COLO829 (cell line): ENCODE data around the gene METRN.
"Not testable (repeated sequence)": the region's sequence is repeated elsewhere in the genome, so short reads cannot be mapped to it uniquely, and the experiment has no call there.

Experiments used
- DNase-seq: peaks from one replicate; pipeline ENCODE4 v3.0.0; 2012; ENCODE audit warnings: low spot score

The METRN gene

DNA sequence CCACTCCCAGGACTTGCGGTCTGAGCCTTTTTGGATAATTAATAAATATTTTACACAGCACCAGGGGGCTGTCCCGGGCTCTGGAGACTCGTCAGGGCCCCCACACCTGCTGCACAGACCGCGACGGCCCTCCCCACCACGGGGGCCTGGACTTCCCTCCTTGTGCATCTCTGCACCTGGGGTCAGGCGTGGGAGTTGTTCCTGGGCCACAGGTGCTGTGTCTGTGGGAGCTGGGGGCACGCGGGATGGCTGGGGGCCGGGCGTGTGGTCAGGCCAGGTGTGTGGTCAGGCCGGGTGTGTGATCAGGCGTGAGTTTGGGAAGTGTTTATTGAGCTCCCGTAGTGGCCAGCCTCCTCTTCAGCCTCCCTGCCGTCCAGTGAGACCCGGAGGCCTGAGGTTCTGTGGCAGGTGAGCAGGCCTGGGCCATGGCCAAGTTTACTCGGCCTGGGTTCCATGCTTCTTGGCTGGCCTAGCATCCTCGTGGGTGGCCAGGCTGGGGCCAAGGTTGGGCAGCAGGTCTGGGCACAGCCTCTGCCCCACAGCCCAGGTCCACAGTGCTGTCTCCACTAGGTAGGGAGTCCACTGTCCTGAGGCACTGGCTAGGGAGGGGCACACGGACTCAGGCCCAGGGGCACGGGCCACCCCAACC lies 36.6 kb upstream of the METRN start:
- DNase-seq, result no peak

DNA sequence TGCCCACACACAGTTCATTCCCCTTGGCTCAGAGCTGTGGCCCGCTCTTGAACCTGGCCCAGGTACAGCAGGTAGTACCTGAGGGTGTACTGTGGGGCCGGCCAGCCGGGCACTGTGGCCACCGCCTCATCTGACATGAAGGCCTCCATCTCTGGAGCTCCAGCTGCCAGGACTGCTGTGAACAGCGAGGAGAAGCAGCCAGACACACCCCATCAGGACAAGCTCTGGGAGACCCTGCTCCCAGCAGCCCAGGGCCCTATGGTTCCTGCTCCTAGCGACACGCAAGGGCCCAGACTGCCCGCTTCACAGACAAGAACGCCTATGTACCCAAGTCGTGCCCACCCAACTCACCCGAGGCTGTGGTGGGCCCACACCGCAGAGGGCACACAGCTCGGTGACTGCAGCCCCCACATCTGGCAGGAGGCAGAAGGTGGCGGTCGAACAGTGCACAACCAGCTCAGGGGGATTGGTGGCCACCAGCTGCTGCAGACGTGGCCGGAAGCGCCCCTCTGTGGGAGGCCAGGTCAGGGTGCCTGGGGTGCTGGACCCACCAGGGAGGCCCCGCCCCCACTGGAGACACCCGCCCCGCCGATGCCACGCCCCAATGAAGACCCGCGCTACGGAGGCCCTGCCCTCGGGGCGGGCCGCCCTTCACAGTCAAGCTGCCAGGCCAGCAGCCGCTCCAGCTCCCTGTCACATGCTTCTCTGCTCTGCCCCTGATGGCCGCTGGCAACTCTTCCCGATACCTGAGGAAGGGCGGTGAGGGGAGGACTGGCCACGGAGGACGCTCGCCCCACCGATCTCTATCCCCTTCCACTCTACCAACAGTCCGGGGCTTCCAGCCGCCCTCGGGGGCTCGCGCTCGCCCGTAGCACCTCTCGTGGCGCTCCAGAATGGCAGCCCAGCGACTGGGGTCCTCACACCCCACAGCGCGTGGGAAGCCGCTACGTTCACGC lies 35.8 kb upstream of the METRN start:
- DNase-seq, result peak; percentile 45

DNA sequence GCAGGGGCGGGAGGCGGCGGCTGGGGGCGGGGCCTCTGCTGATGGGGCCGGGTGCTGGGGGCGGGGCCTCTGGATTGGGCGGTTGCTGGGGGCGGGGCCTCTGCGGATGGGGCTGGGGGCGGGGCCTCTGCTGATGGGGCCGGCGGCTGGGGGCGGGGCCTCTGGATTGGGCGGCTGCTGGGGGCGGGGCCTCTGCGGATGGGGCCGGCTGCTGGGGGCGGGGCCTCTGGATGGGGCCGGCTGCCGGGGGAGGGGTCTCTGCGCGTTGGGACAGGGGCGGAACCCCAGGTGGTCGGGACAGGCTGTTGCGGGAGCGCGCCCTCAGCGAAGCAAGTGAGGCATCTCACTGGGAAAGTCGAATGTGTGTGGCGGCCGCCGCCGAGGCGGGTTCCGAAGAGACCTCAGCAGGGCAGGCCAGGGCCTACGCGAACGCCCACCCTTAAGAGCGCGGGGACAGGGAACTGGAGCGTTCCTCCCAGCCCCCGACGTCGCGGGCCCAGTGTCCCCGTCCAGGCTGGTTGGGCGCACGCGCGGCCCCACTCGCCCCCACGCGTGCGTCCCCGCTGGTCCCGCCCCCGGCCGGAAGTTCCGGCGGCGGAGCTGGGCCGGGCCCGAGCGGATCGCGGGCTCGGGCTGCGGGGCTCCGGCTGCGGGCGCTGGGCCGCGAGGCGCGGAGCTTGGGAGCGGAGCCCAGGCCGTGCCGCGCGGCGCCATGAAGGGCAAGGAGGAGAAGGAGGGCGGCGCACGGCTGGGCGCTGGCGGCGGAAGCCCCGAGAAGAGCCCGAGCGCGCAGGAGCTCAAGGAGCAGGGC lies 34.9 kb upstream of the METRN start, which contains the start of gene STUB1:
STUB1 (plus strand) TSS at position 597 of the 811 bp plus-strand sequence; CDS start at position 713, 116 bp downstream.
- DNase-seq, result peak; percentile 67

DNA sequence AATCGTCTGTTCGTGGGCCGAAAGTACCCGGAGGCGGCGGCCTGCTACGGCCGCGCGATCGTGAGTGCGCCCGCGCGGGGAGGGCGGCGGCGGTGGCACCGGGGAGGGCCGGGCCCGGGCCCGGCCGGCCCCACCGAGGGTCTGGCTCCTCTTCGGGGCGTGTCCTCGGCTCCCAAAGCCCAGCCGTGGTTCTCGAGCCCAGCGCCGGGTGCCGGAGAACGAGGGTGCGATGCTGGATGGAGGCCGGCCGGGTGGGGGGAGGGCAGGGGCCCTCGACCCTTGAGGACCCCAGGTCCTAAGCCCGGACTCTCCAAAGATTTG lies 34.3 kb upstream of the METRN start:
- DNase-seq, result no peak

DNA sequence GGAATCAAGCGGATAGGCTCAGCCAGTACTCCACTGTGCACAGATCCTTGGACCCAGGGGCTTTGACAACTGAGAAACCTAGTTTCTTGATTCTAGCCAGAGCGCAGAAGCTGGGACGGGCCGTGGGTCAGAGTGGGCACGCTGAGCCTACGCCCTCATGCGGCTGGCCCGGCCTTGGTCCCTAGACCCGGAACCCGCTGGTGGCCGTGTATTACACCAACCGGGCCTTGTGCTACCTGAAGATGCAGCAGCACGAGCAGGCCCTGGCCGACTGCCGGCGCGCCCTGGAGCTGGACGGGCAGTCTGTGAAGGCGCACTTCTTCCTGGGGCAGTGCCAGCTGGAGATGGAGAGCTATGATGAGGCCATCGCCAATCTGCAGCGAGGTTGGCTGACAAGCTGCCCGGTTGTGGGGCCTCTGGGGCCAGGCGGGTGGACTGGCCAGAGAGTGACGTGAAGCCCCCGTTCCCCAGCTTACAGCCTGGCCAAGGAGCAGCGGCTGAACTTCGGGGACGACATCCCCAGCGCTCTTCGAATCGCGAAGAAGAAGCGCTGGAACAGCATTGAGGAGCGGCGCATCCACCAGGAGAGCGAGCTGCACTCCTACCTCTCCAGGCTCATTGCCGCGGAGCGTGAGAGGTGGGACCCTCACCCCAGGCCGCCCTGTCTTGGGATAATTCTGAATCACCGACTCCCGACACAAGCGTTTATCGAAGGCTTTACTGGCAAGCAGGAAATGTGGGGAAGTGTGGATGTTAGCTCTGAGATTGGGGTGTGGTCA lies 33.8 kb upstream of the METRN start:
- DNase-seq, result no peak

DNA sequence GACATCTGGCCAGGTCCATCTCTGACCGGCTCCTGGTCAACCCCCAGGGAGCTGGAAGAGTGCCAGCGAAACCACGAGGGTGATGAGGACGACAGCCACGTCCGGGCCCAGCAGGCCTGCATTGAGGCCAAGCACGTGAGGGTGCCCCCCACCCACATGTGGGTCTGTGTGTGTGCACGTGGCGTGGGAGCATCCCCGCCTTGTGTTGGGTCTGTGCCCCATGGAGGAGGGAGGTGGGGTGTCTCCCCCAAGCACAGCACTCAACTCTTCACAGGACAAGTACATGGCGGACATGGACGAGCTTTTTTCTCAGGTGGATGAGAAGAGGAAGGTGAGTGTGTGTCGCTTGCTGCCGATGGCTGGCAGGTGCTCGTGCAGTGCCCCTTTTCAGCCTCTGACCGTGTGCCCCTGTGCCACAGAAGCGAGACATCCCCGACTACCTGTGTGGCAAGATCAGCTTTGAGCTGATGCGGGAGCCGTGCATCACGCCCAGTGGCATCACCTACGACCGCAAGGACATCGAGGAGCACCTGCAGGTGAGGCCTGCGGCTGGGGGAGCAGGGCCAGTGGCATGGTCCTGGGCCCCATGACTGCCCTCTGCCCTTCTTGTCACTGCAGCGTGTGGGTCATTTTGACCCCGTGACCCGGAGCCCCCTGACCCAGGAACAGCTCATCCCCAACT lies 33.0 kb upstream of the METRN start:
- no peak for DNase-seq

DNA sequence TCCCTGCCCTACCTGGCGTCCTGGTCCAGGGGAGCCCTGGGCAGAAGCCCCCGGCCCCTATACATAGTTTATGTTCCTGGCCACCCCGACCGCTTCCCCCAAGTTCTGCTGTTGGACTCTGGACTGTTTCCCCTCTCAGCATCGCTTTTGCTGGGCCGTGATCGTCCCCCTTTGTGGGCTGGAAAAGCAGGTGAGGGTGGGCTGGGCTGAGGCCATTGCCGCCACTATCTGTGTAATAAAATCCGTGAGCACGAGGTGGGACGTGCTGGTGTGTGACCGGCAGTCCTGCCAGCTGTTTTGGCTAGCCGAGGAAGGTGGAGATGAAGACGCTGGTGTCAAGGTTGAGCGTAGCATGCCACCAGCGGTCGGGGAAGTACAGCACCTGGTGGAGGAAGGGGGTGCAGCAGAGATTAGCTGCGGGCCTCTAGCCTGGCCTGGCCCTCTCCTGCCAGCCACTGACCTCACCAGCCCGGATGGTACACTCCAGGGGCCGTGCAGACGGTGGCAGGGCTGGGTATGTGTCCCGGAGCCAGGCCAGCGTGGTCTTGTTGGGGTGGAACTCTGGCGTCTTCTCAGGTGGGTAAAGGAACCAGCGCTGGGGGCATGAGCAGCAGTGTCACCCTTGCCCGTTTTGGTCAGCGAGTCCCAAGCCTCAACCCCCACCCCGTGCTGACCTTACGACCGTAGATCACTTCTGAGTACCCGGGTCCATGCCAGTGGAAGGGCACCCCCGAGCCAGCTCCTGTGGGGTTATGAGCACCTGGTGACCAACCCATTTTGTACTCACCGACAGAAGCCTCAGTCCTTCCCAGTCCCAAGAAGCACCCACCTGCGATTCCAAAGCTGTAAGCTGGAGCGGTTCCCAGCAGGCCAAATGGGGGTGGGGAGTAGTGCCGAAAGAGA lies 32.2 kb upstream of the METRN start:
- DNase-seq, result no peak

DNA sequence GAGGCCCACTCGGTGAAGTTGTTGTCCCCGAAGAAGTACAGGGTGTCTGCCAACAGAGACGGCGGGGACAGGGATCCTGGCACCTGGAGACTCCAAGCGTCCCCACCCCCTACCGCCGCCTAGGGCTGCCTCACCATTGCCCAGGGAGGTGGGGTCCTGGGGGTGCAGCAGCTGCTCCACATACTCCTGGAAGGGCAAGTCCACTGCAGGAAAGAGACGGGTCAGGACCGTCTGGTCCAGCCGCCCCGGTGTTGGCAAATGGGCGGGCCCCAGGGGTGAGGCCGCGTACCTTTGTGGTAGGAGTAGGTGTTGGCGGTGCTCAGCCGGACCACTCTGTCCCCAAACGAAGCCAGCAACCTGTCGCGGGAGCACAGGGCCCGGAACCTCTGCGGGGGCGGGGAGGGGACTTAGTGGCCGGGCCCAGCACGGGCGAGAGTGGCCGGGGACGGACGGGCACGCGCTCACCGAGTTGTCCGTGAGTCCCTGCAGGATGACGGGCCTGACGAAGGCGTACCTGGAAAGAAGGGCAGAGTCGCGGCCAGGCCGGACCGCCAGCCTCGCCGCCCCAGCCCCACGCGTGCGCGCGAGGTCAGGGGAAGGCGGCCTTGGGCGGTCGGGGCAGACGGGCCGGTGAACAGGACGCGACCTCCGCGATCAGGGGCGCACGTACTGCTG lies 31.4 kb upstream of the METRN start:
- no peak for DNase-seq

DNA sequence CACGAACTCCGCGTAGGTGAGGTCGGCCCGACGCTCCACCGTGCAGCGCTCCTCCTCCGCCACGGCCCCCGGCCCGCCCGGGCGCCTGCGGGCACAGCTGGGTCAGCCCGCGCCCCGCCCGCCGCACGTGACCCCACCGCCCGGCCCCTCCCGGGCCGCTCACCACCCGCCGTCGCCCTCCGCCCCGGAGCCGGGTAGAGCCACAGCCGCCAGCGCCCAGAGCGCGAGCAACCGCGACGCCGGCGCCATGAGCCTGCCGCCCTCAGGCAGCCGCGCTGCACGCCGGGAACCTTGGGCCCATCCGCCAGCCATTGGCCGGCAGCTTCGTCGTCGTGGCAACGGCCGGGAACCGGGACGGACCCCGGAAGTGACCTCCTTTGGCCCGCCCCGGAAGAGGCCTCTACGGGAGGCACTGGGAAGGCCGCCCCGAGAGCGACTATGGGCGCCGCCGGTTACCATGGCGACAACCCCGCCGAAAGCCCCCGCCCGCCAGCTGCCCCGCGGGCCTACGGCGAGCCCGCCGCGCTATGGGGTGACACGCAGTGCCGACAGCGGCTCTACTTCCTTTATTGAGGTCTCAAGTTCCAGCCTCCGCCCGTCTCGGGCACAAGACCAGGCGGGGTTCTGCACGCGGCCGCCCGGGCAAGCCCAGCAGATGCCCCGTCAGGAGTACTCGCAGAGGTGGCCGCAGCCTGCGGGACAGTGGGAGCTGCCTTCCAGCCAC lies 30.7 kb upstream of the METRN start, which contains the start of gene JMJD8:
JMJD8 (minus strand) TSS at position 264 of the 724 bp plus-strand sequence; CDS start at position 249, 15 bp downstream.
- DNase-seq, result peak; percentile 94

DNA sequence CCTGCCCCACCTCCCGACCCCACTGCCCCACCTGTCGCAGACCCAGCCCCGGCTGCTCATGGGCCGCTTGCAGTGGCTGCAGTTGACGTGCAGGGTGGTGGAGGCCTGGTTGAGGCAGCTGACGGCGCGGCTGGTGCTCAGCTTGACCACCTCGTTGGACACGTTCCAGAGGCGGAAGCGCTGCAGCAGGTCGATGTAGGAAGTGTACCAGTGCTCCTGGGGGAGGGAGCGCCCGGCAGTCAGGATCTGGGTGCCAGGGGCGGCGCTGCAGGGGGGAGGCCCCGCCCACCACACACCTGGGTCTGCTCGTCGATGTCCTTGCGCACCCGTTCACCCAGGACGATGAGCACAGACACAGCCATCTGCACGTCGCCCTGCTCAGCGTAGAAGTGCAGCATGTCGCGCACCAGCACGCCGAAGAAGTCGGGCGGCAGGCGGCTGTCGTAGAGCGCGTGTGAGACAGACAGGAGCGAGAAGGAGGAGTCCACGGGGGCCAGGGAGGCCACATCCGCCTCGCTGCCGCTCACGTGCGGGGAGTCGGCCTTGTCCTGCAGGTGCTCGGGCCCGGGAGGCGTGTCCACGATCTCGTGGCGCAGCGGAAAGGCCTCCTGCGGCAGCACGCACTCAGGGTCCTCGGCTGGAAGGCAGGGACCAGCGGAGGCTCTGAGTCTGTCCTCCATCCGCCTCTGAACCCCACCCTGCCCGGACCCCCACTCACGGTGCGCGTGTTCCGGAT lies 29.8 kb upstream of the METRN start:
- no peak for DNase-seq

DNA sequence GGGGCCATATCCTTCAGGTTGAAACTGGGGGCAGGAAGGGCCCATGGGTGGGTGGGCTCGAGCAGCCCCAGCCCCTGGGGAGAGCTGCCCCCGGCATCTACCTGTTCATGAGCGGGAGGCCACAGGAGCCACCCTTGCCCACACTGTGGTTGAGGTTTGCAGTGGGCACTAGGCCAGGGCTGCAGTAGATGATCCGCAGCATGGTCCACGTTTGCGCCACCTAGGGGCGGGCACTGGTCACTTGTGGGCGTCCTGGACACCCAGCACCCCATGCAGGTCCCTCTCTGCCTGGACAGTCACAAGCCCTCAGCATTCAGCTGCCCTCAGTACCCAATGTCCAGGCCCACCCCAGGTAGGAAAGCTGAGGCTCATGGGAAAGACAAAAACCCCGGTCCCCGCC lies 29.0 kb upstream of the METRN start:
- DNase-seq, result no peak

DNA sequence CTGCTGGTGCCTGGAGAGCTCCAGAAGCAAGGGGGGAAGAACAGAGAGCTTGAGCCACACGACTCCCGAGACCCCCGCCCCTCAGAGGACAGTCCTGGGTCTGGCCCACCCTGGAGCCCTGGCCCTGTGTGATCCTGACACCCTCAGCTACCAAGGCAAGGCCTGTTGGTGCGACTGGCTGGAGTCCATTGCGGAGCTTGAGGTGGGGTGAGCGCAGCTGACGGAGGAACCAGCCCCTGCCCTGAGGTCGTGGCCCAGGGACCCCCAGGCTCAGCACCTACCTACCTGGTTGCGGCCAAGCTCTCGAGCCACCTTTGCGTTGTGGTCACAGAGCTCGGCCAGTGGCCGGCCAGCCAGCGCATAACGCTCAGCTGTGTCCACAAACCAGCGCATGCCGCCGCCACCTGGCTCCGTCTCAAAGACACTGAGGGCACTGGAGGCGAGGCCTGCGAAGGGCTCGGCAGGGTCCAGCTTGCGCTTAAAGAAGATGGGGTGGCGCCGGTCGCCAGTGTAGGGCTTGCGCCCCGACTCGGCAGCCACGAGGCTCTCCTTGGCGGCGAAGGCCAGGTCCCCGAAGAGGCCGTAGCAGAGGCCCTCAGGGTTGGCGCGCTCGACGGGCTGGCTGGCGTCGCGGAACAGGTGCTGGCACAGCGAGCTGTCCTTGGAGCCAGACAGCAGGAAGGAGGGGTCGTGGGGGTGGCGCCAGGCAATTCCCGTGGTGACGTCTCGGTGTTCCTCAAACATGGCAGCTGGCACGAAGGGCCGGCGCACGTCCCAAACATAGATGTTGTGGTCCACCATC lies 28.3 kb upstream of the METRN start:
- no peak for DNase-seq

DNA sequence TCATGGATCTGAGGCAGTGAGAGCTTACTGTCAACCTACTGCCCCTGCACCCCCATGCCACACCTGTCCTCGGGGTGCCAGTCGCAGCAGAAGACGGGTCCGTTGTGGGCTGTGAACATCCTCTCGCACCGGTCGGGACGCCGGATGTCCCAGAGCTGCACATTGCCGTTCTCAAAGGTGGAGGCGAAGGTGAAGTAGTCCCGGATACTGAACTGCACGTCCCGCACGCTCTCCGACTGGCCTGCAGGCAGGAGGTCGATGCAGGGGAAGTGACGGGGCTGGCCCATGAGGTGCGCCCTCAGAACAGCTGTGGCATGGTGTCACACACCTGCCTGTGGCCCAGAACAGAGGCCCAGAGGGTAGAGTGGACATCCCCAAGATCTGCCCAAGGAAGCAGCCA lies 27.4 kb upstream of the METRN start:
- no peak for DNase-seq

DNA sequence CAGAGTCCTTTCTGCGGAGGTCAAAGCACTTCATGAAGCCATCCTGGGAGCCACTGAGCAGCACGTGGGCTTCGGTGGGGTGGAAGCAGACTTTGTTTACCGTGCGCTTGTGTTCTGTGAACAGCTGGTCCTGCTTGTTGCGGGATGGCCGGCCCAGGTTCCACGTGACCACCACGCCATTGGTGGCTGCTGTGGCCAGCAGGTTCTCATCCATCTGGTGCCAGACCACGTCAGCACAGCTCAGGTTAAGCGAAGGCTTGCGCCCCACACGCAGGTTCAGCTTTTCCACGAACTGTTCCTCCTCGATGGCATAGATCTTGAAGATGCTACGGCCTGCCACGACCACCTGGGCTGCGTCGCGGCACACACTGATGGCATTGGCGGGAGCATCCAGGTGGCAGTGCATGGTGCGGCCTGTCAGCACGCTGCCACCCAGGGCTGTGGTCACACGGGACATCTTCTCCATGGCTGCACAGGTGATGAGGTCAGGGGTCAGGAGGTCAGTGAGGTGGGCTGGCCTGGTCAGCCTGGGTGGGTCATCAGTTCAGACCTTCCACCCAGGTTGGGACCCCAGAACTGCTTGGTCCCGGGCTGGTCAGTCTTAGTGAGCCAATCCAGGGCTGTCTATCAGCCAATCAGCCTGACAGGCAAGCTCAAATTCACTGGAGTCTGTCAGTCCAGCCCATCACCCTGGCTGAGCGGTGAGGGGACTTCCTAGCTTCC lies 25.6 kb upstream of the METRN start:
- DNase-seq, result no peak

DNA sequence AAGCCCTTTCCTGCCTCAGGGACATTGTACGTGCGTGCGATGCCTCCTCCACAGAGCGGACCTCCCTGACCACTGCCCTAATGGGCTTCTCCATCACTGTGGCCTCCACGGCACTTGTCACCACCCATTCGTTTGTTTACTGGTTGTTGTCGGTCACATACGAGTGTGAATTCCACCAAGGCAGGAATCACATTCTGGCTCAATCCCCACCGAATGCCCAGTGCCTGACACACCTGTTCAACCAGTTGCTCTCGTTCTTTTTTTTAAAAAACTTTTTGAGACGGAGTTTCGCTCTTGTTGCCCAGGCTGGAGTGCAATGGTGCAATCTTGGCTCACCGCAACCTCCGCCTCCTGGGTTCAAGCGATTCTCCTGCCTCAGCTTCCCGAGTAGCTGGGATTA lies 23.7 kb upstream of the METRN start:
- DNase-seq, result not testable (repeated sequence)

DNA sequence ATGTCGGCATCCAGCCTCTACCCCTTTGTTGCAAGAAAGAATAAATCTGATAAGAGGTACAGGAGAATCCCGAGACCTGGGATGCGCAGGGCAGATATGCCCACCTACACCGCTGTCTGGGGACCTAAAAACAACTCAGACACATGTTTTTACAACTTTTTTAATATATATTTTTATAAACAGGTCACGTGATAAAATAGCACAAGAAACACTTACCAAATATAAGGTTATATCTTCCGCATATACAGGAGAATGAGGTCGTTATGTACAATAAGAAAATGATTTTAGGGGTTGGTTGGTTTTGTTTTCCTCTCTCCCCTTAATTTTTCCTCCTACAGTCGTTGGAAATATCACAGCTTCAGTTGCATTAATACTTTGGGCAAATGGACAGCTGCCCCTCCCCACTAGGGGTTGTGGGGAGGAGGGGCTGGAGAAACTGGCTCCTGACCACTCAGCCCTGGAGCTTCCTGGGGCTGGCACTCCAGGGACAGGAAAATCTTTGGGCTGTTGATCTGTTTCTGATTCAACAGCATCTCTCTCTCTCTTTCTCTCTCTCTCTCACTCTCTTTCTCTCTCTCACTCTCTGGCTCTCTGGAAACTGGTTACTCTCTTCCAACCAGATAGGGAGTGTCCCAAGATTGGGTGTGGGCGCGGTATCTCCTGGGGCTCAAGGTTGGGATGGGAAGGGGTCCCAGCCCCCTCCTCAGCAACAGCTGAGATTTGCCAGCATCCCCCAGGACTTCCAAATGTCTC lies 22.4 kb upstream of the METRN start:
- DNase-seq, result no peak
